ENCODE data around the gene LRRC2.
"Not testable (repeated sequence)": the region's sequence is repeated elsewhere in the genome, so short reads cannot be mapped to it uniquely, and the experiment has no call there.

The LRRC2 gene

GRCh38 chr3:46522201-46522600 lies 43.9 kb downstream of the LRRC2 start:
- DNase-seq: not testable (repeated sequence)

- no peak for DNase-seq
These were observed 45.0 kb downstream of the LRRC2 start for GRCh38 chr3:46521096-46521495.

GRCh38 chr3:46520531-46520930 lies 45.6 kb downstream of the LRRC2 start:
- no peak for DNase-seq

GRCh38 chr3:46519952-46520351 lies 46.1 kb downstream of the LRRC2 start:
- no peak for DNase-seq

GRCh38 chr3:46517784-46518181 lies 48.3 kb downstream of the LRRC2 start:
- no peak for DNase-seq

GRCh38 chr3:46517016-46517783 lies 48.9 kb downstream of the LRRC2 start:
- DNase-seq: no peak

- no peak for DNase-seq
These were observed 49.6 kb downstream of the LRRC2 start for GRCh38 chr3:46516521-46516920.

- no peak for DNase-seq
These were observed 53.8 kb downstream of the LRRC2 start for GRCh38 chr3:46512191-46512749.

GRCh38 chr3:46509661-46510187 lies 56.4 kb downstream of the LRRC2 start:
- no peak for DNase-seq

- no peak for DNase-seq
These were observed 57.1 kb downstream of the LRRC2 start for GRCh38 chr3:46508850-46509591.

GRCh38 chr3:46506526-46506925 lies 59.6 kb downstream of the LRRC2 start:
- no peak for DNase-seq

- DNase-seq: no peak
These were observed 60.1 kb downstream of the LRRC2 start for GRCh38 chr3:46505953-46506352.

GRCh38 chr3:46504789-46505188 lies 61.3 kb downstream of the LRRC2 start:
- no peak for DNase-seq

GRCh38 chr3:46503200-46503874 lies 62.8 kb downstream of the LRRC2 start:
- DNase-seq: no peak

- DNase-seq: no peak
These were observed 64.4 kb downstream of the LRRC2 start for GRCh38 chr3:46501702-46502101.

GRCh38 chr3:46500656-46501635 lies 65.2 kb downstream of the LRRC2 start:
- DNase-seq: no peak

- no peak for DNase-seq
These were observed 67.1 kb downstream of the LRRC2 start for GRCh38 chr3:46498916-46499519.

- DNase-seq: no peak
These were observed 68.4 kb downstream of the LRRC2 start, which contains the start of gene RTP3 for GRCh38 chr3:46497556-46498265. Gene RTP3 (plus strand): TSS chr3:46497976. CDS start chr3:46498063, 87 bp downstream.

GRCh38 chr3:46496746-46497555 lies 69.2 kb downstream of the LRRC2 start:
- no peak for DNase-seq

All from cerebellar nuclear complex (tissue), 1 donor.